ENCODE results near the gene PHYKPL. TPM values are rescaled to one million over a fixed set of nuclear protein-coding genes. Genes with fewer than 3 reads are reported as not detected.

The PHYKPL gene
- total RNA-seq, 2 donors from 2014 or later: 81.7 to 89.7 TPM

GRCh38 chr5:178221853-178222252 is 10.7 kb downstream of the PHYKPL start:
- Mint-ChIP-seq H3K27me3 (ENCODE audit: low read depth) (no peaks in the 10 kb centered on the region), H3K4me3 (no peak overlapping the region), H3K27ac (peak overlapping the region; percentile 31), H3K4me1 (ENCODE audit: low read depth) (peaks cover 31% of the 10 kb centered on the region), H3K9me3 (no peaks in the 10 kb centered on the region), H3K36me3 (ENCODE audit: insufficient read depth in 2 of 2) (peaks cover 6 to 41% of the 10 kb centered on the region in 2 donors)
- ATAC-seq (replicated peaks in 1 of 2) (peak; percentile 4 to 7), DNase-seq (no peak)

- DNase-seq (no peak), ATAC-seq (replicated peaks in 1 of 2) (peak; percentile 5 to 34)
- Mint-ChIP-seq H3K4me3 (no peak overlapping the region), H3K27me3 (ENCODE audit: low read depth) (no peaks in the 10 kb centered on the region), H3K36me3 (ENCODE audit: insufficient read depth in 2 of 2) (peaks cover 6 to 42% of the 10 kb centered on the region in 2 donors), H3K27ac (peak overlapping the region; percentile 31), H3K9me3 (no peaks in the 10 kb centered on the region), H3K4me1 (ENCODE audit: low read depth) (peaks cover 31% of the 10 kb centered on the region)
Observed at GRCh38 chr5:178221282-178221681, 11.3 kb downstream of the PHYKPL start.

GRCh38 chr5:178218827-178219226 is 13.8 kb downstream of the PHYKPL start:
- ATAC-seq (replicated peaks in 1 of 2): no peak
- H3K4me3 Mint-ChIP-seq: no peak overlapping the region
- peaks cover 7 to 38% of the 10 kb centered on the region in 2 donors for H3K36me3 Mint-ChIP-seq (ENCODE audit: insufficient read depth in 2 of 2)

GRCh38 chr5:178218237-178218776 is 14.3 kb downstream of the PHYKPL start:
- Mint-ChIP-seq H3K9me3 (no peaks in the 10 kb centered on the region), H3K27ac (peak overlapping the region; percentile 76), H3K27me3 (ENCODE audit: low read depth) (no peaks in the 10 kb centered on the region), H3K4me3 (no peak overlapping the region), H3K4me1 (ENCODE audit: low read depth) (peaks cover 34% of the 10 kb centered on the region), H3K36me3 (ENCODE audit: insufficient read depth in 2 of 2) (peaks cover 7 to 41% of the 10 kb centered on the region in 2 donors)
- ATAC-seq (replicated peaks in 1 of 2): no peak
- DNase-seq: no peak

More at GRCh38 chr5:178218827-178219226, 13.8 kb downstream of the PHYKPL start:
- Mint-ChIP-seq H3K9me3 (no peaks in the 10 kb centered on the region), H3K27me3 (ENCODE audit: low read depth) (no peaks in the 10 kb centered on the region), H3K27ac (peak overlapping the region; percentile 76), H3K4me1 (ENCODE audit: low read depth) (peaks cover 34% of the 10 kb centered on the region)
- DNase-seq: no peak

- Mint-ChIP-seq H3K36me3 (ENCODE audit: insufficient read depth in 2 of 2) (peaks cover 7 to 40% of the 10 kb centered on the region in 2 donors), H3K27me3 (ENCODE audit: low read depth) (no peaks in the 10 kb centered on the region), H3K27ac (peak overlapping the region; percentile 96), H3K4me3 (no peak overlapping the region), H3K9me3 (no peaks in the 10 kb centered on the region), H3K4me1 (ENCODE audit: low read depth) (peaks cover 30% of the 10 kb centered on the region)
- no peak for ATAC-seq (replicated peaks in 1 of 2)
- no peak for DNase-seq
Observed at GRCh38 chr5:178216779-178217178, 15.8 kb downstream of the PHYKPL start.

GRCh38 chr5:178216088-178216534 is 16.5 kb downstream of the PHYKPL start:
- peak; percentile 5 to 54 for ATAC-seq (replicated peaks in 1 of 2)

GRCh38 chr5:178215280-178216002 is 17.2 kb downstream of the PHYKPL start:
- H3K4me3 Mint-ChIP-seq: no peak overlapping the region
- no peaks in the 10 kb centered on the region for H3K9me3 Mint-ChIP-seq
- H3K4me1 Mint-ChIP-seq (ENCODE audit: low read depth): peaks cover 29% of the 10 kb centered on the region
- H3K36me3 Mint-ChIP-seq (ENCODE audit: insufficient read depth in 2 of 2): peaks cover 7 to 43% of the 10 kb centered on the region in 2 donors
- peak overlapping the region; percentile 96 for H3K27ac Mint-ChIP-seq
- peak; percentile 8 to 34 for ATAC-seq (replicated peaks in 1 of 2)
- no peaks in the 10 kb centered on the region for H3K27me3 Mint-ChIP-seq (ENCODE audit: low read depth)
- no peak for DNase-seq

More at GRCh38 chr5:178216088-178216534, 16.5 kb downstream of the PHYKPL start:
- DNase-seq: no peak
- H3K27me3 Mint-ChIP-seq (ENCODE audit: low read depth): no peaks in the 10 kb centered on the region
- no peaks in the 10 kb centered on the region for H3K9me3 Mint-ChIP-seq
- H3K27ac Mint-ChIP-seq: peak overlapping the region; percentile 96
- peaks cover 7 to 43% of the 10 kb centered on the region in 2 donors for H3K36me3 Mint-ChIP-seq (ENCODE audit: insufficient read depth in 2 of 2)
- H3K4me1 Mint-ChIP-seq (ENCODE audit: low read depth): peaks cover 28% of the 10 kb centered on the region
- H3K4me3 Mint-ChIP-seq: peak overlapping the region; percentile 29 to 38

GRCh38 chr5:178214160-178214803 is 18.3 kb downstream of the PHYKPL start:
- ATAC-seq (replicated peaks in 1 of 2): peak in 1 of 2 donors; percentile 2
- Mint-ChIP-seq H3K27ac (peak overlapping the region; percentile 89), H3K4me1 (ENCODE audit: low read depth) (peaks cover 34% of the 10 kb centered on the region), H3K27me3 (ENCODE audit: low read depth) (no peaks in the 10 kb centered on the region), H3K4me3 (no peak overlapping the region), H3K36me3 (ENCODE audit: insufficient read depth in 2 of 2) (peaks cover 13 to 47% of the 10 kb centered on the region in 2 donors), H3K9me3 (no peaks in the 10 kb centered on the region)
- DNase-seq: no peak

GRCh38 chr5:178213748-178214151 is 18.9 kb downstream of the PHYKPL start:
- Mint-ChIP-seq H3K9me3 (no peaks in the 10 kb centered on the region), H3K4me3 (no peak overlapping the region), H3K4me1 (ENCODE audit: low read depth) (peaks cover 39% of the 10 kb centered on the region), H3K27me3 (ENCODE audit: low read depth) (no peaks in the 10 kb centered on the region), H3K36me3 (ENCODE audit: insufficient read depth in 2 of 2) (peaks cover 11 to 45% of the 10 kb centered on the region in 2 donors), H3K27ac (peak overlapping the region; percentile 89)
- ATAC-seq (replicated peaks in 1 of 2) (no peak), DNase-seq (no peak)

- Mint-ChIP-seq H3K27me3 (ENCODE audit: low read depth) (no peaks in the 10 kb centered on the region), H3K27ac (peak overlapping the region; percentile 89), H3K4me3 (no peak overlapping the region), H3K36me3 (ENCODE audit: insufficient read depth in 2 of 2) (peaks cover 12 to 47% of the 10 kb centered on the region in 2 donors), H3K9me3 (no peaks in the 10 kb centered on the region), H3K4me1 (ENCODE audit: low read depth) (peaks cover 46% of the 10 kb centered on the region)
- ATAC-seq (replicated peaks in 1 of 2) (peak in 1 of 2 donors; percentile 14), DNase-seq (no peak)
Observed at GRCh38 chr5:178213003-178213461, 19.6 kb downstream of the PHYKPL start.

- H3K36me3 Mint-ChIP-seq (ENCODE audit: insufficient read depth in 2 of 2): peaks cover 14 to 49% of the 10 kb centered on the region in 2 donors
Observed at GRCh38 chr5:178212241-178213002, 20.2 kb downstream of the PHYKPL start.

GRCh38 chr5:178211095-178212048 is 21.2 kb downstream of the PHYKPL start:
- no peak for ATAC-seq (replicated peaks in 1 of 2)
- Mint-ChIP-seq H3K4me3 (no peak overlapping the region), H3K36me3 (ENCODE audit: insufficient read depth in 2 of 2) (peaks cover 15 to 48% of the 10 kb centered on the region in 2 donors), H3K27me3 (ENCODE audit: low read depth) (no peaks in the 10 kb centered on the region), H3K4me1 (ENCODE audit: low read depth) (peaks cover 59% of the 10 kb centered on the region), H3K27ac (peak overlapping the region; percentile 59), H3K9me3 (no peaks in the 10 kb centered on the region)
- DNase-seq: no peak

More at GRCh38 chr5:178212241-178213002, 20.2 kb downstream of the PHYKPL start:
- no peaks in the 10 kb centered on the region for H3K27me3 Mint-ChIP-seq (ENCODE audit: low read depth)
- H3K4me1 Mint-ChIP-seq (ENCODE audit: low read depth): peaks cover 53% of the 10 kb centered on the region
- DNase-seq (no peak), ATAC-seq (replicated peaks in 1 of 2) (peak in 1 of 2 donors; percentile 4)
- H3K9me3 Mint-ChIP-seq: no peaks in the 10 kb centered on the region
- peak overlapping the region; percentile 89 for H3K27ac Mint-ChIP-seq
- H3K4me3 Mint-ChIP-seq: no peak overlapping the region
